ENCODE data around the gene TUBGCP4. TPM values are rescaled to one million over a fixed set of nuclear protein-coding genes. Genes with fewer than 3 reads are reported as not detected.

TUBGCP4 gene
- polyA plus RNA-seq, 3 donors, result 4.7 to 7.6 (median 6.1) TPM

GRCh38 chr15:43436395-43436794 lies 65.5 kb downstream of the TUBGCP4 start:
- no peak for DNase-seq

DNA sequence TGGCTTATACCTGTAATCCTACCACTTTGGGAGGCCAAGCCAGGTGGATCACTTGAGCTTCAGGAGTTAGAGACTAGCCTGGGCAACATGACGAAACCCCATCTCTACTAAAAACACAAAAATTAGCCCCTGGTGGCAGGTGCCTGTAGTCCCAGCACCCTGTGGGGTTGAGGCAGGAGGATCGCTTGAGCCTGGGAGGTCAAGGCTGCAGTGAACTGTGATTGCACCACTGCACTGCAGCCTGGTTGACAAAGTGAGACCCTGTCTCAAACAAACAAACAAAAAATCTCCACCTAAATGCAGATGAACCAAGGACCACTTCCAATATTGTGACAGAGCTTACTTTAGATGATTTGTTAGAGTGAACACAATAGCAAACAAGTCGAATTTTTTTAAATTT lies 68.4 kb downstream of the TUBGCP4 start:
- Histone ChIP-seq H2AFZ (ENCODE audit: insufficient read depth, low read depth, low read length, poor library complexity, severe bottlenecking) (no peak overlapping the region), H3K27me3 (ENCODE audit: control insufficient read depth in 2 of 2, insufficient read depth in 2 of 2, low read length in 2 of 2) (no peaks in the 10 kb centered on the region), H3K79me2 (ENCODE audit: insufficient read depth, low read length) (no peaks in the 10 kb centered on the region), H3K27ac (ENCODE audit: low read depth in 1 of 2, low read length in 2 of 2) (no peak overlapping the region), H3K36me3 (replicated peaks in 1 of 2; ENCODE audit: control insufficient read depth in 1 of 2, insufficient read depth in 2 of 2, low read length in 2 of 2) (peaks cover 5 to 9% of the 10 kb centered on the region in 2 donors), H3K4me3 (replicated peaks in 1 of 3; ENCODE audit: low read depth in 2 of 3, low read length in 3 of 3) (no peak overlapping the region), H4K20me1 (ENCODE audit: insufficient read depth, low read length) (no peaks in the 10 kb centered on the region), H3K9me3 (replicated peaks in 1 of 2; ENCODE audit: control insufficient read depth in 1 of 2, insufficient read depth in 1 of 2, low read length in 2 of 2) (no peaks in the 10 kb centered on the region), H3K4me2 (replicated peaks; ENCODE audit: extremely low read depth, low read length, poor library complexity, severe bottlenecking) (no peak overlapping the region), H3K9ac (ENCODE audit: insufficient read depth, low read length, poor library complexity, severe bottlenecking) (no peak overlapping the region), H3K4me1 (ENCODE audit: control insufficient read depth in 1 of 2, insufficient read depth in 2 of 2, low read length in 2 of 2) (peaks cover 10 to 11% of the 10 kb centered on the region in 2 donors)
- TF ChIP-seq, protein P1, sequence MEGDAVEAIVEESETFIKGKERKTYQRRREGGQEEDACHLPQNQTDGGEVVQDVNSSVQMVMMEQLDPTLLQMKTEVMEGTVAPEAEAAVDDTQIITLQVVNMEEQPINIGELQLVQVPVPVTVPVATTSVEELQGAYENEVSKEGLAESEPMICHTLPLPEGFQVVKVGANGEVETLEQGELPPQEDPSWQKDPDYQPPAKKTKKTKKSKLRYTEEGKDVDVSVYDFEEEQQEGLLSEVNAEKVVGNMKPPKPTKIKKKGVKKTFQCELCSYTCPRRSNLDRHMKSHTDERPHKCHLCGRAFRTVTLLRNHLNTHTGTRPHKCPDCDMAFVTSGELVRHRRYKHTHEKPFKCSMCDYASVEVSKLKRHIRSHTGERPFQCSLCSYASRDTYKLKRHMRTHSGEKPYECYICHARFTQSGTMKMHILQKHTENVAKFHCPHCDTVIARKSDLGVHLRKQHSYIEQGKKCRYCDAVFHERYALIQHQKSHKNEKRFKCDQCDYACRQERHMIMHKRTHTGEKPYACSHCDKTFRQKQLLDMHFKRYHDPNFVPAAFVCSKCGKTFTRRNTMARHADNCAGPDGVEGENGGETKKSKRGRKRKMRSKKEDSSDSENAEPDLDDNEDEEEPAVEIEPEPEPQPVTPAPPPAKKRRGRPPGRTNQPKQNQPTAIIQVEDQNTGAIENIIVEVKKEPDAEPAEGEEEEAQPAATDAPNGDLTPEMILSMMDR (IDR thresholded peaks at IDR 0.05), result no peak
- intact Hi-C loops (cut with micrococcal nuclease), result loop anchor here in 1 of 2 donors (10.0 kb wide), 1 partner anchor 256 kb away; the partner anchor contains the start of gene CKMT1A
- Mint-ChIP-seq H3K27ac (peak overlapping the region in 1 of 7 donors; percentile 37), H3K9me3 (no peaks in the 10 kb centered on the region), H3K36me3 (peaks cover 4 to 11% of the 10 kb centered on the region in 2 donors), H3K4me1 (peaks cover 6% of the 10 kb centered on the region), H3K4me3 (no peak overlapping the region), H3K27me3 (ENCODE audit: low read depth in 3 of 3) (no peaks in the 10 kb centered on the region)
- DNase-seq, result no peak
- no CpG with 5 or more reads among the region's 3 CpGs for WGBS (ENCODE audit: insufficient coverage)

More at GRCh38 chr15:43436395-43436794, 65.5 kb downstream of the TUBGCP4 start:
- Mint-ChIP-seq H3K36me3 (peaks cover 15 to 28% of the 10 kb centered on the region in 2 donors), H3K9me3 (no peaks in the 10 kb centered on the region), H3K27ac (no peak overlapping the region), H3K27me3 (ENCODE audit: low read depth in 3 of 3) (no peaks in the 10 kb centered on the region), H3K4me3 (no peak overlapping the region), H3K4me1 (peaks cover 6% of the 10 kb centered on the region)
- H2AFZ ChIP-seq (ENCODE audit: insufficient read depth, low read depth, low read length, poor library complexity, severe bottlenecking), result no peak overlapping the region
- H3K36me3 ChIP-seq (replicated peaks in 1 of 2; ENCODE audit: control insufficient read depth in 1 of 2, insufficient read depth in 2 of 2, low read length in 2 of 2), result peaks cover 5 to 26% of the 10 kb centered on the region in 2 donors
- intact Hi-C loops (cut with micrococcal nuclease), result loop anchor here in 1 of 2 donors (10.0 kb wide), 1 partner anchor 258 kb away; the partner anchor contains the start of gene CKMT1A
- peaks cover 10% of the 10 kb centered on the region in 2 donors for H3K4me1 ChIP-seq (ENCODE audit: control insufficient read depth in 1 of 2, insufficient read depth in 2 of 2, low read length in 2 of 2)
- H3K9me3 ChIP-seq (replicated peaks in 1 of 2; ENCODE audit: control insufficient read depth in 1 of 2, insufficient read depth in 1 of 2, low read length in 2 of 2), result no peaks in the 10 kb centered on the region
- no peaks in the 10 kb centered on the region for H3K79me2 ChIP-seq (ENCODE audit: insufficient read depth, low read length)
- no peak overlapping the region for H3K27ac ChIP-seq (ENCODE audit: low read depth in 1 of 2, low read length in 2 of 2)
- H3K4me2 ChIP-seq (replicated peaks; ENCODE audit: extremely low read depth, low read length, poor library complexity, severe bottlenecking), result no peak overlapping the region
- WGBS (ENCODE audit: insufficient coverage), result 90% methylated on average over 2 of the region's 7 CpGs
- H3K9ac ChIP-seq (ENCODE audit: insufficient read depth, low read length, poor library complexity, severe bottlenecking), result no peak overlapping the region
- H4K20me1 ChIP-seq (ENCODE audit: insufficient read depth, low read length), result no peaks in the 10 kb centered on the region
- no peak overlapping the region for H3K4me3 ChIP-seq (replicated peaks in 1 of 3; ENCODE audit: low read depth in 2 of 3, low read length in 3 of 3)
- TF ChIP-seq, protein P1 (IDR thresholded peaks at IDR 0.05), result no peak
- no peaks in the 10 kb centered on the region for H3K27me3 ChIP-seq (ENCODE audit: control insufficient read depth in 2 of 2, insufficient read depth in 2 of 2, low read length in 2 of 2)

Data from CD14-positive monocyte (primary cell).